Measurements from ENCODE around the gene MPP7. TPM values are rescaled to one million over a fixed set of nuclear protein-coding genes. Genes with fewer than 3 reads are reported as not detected.

The MPP7 gene
- total RNA-seq, 1 donor from 2014 or later = 13.1 TPM

DNA sequence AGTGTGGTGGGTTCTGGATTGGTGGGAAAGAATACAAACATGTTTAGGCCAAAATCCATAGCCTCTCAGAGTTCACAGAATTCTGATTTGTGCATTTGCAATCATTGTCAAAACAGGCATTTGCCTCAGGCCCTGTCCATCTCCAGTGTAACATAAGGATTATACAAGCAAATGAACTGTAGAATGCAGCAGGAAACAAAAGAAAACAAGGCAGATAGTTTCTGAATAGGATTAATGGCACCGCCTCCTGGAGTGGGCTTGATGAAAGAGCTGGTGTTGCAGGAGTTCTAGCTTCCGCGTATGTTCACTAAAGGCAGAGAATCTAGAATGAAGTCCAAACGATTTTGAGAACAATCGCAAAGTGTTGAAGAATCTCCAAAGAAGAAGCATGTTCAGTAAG, 11.3 kb upstream of the MPP7 start:
- DNase-seq (ENCODE audit: missing footprints) (no peak), ATAC-seq (no peak)
- intact Hi-C loops (cut with DNase I) = no loop called here

DNA sequence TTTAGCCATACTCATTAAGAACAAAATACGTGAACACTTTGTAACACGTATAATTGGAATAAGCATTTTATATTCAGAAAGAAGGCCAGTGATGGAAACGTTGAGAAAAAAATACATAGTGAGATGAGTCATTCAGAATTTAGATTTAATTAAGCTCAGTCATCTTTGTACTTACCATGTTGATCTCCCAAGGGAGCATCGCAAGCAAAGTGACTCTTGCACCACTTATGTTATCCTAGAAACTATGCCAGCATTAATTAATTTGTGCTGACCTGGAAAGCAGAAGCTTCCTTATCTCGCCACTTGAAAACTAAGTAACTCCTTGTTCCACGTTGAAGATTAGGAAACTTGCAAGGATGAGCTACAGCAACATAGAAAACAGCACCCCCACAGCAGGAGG, 9.7 kb upstream of the MPP7 start:
- ATAC-seq (no peak), DNase-seq (ENCODE audit: missing footprints) (no peak)
- intact Hi-C loops (cut with DNase I) = no loop called here

DNA sequence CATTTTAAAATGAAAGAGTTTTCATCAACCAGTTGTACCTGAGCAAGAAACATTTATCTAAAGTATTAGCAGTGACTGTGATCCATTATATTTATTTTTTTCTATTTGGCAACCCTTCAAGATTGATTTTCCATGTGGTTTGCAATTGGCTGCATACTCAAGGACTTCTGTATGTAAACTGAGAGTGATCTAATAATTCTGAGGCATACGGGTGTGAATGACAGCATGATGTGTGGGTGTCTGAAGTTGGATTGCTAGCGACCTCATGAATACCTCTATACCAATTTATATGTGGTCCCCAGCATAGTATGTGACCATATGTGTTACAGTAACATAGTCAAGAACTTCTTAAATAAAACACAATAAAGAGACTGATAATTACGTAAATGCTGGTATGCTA, 8.2 kb upstream of the MPP7 start:
- no peak for ATAC-seq
- DNase-seq (ENCODE audit: missing footprints) = no peak
- intact Hi-C loops (cut with DNase I) = no loop called here

DNA sequence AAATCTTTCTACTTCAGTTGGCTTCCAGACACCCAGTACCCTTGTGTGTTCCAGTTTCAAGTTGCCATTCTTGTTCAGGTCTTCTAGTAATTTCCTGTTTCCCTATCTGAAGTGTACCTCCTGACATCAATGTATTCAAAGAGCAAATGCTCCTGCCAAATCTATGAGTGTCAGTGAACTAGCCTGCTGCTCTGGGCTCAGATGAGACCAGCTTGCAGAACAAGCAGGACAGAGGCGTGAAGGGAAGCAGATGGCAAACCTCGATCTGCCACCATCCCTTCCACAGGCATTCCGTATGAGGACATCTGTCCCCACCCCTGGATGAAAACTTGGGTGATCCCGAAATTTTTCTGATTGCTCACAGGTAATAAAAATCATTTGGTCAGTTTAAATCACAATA, 4.4 kb upstream of the MPP7 start:
- no peak for DNase-seq (ENCODE audit: missing footprints)
- ATAC-seq = no peak
- intact Hi-C loops (cut with DNase I) = loop anchor here (1.0 kb wide), 1 partner anchor 19 kb away; no protein-coding TSS in a partner anchor

DNA sequence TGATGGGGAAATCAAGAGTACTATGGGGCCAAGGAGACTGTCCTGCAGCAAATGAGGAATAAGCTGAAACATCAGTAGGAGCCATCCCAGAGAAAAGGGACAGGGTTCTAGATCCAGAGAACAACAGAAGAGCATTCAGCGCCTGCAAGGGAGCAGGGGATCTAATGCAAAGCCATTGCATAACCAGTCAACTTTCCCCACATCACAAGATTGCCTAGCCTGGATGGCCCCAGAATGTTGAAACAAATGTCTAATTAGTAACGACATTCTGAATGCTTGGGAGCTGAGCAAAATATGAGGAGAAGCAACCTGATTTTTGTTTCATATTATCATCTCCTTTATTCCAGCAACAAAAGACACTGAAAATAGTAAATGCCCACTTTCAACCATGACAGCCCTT, 2.7 kb upstream of the MPP7 start:
- ATAC-seq (no peak), DNase-seq (ENCODE audit: missing footprints) (no peak)
- intact Hi-C loops (cut with DNase I) = no loop called here

DNA sequence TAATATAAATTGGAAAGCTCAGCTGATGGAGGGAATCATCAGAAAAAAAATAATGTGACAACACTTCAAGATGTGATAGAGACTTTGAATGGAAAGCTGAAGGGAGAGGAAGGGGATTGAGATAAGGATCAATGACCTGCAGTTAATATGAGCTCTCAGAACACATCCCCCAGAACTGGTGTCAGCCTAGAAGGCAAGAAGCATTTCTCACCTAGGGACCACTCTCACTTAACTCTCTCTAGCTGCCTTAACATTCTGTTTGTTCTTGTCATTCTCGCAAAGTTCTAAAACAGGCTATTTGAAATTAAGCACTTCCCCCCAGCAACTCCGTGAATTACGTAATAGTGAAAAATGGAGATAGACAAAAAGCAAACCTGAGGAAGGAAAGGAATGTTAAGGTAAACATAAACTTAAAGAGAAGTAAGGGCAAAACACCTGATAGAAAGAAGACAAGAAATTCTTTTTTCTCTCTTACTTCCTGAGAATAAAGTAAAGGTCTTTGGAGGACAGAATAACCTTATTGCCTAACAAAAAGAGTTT, 1.2 kb upstream of the MPP7 start:
- ATAC-seq (no peak), DNase-seq (ENCODE audit: missing footprints) (no peak)
- intact Hi-C loops (cut with DNase I) = loop anchor here (5.0 kb wide), 1 partner anchor 52 kb away; no protein-coding TSS in a partner anchor

DNA sequence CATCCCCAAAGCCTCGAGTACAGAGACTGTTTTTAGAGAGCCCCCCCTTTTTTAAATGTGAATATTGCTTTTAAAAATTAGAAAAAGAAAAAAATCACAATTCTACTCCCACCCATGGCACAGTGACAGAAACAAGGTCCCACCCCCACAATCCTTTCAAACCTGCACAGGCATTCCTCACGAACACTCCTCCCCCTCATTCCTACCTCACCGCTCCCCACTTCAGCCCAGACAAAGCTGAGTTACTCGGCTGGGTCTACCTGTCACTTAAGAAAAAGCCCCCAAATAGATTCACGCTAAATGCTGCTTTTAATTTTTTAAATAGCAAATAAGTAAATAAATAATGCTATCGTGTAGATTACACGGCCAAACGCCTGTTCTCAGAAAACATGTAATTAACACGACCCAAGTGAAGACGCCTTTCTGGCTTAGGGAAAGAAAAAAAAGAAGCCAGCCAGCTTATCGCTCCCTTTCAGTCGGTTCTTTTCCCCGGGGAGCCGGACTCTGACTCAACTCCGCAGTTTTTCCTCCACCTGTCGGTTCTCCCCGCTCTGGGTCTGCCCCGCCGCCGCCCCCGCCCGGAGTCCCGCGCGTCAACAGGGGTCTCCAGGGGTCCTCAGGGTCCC, 739 bp downstream of the MPP7 start:
- intact Hi-C loops (cut with DNase I) = loop anchor here (5.0 kb wide), 1 partner anchor 50 kb away; no protein-coding TSS in a partner anchor
- no peak for DNase-seq (ENCODE audit: missing footprints)
- ATAC-seq = no peak

DNA sequence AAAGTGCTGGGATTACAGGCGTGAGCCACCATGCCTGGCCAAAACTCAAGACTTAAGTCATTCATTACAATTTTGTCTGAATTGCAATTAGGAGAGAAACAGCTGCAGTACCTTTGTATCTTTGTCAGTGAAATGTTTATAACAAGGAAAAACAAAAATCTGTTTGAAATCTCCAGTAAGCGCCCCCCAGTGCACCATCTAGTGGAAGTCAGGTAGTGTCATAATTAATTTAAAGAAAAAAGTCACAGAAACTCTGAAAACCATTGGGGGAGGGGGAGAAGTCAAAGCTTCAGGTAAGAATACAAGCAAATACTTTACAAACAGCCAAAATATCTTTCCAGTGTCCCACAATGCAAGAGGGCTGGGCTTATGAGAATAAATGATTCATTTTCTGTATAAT, 2.8 kb downstream of the MPP7 start:
- no peak for ATAC-seq
- no peak for DNase-seq (ENCODE audit: missing footprints)
- intact Hi-C loops (cut with DNase I) = loop anchor here (5.0 kb wide), 1 partner anchor 48 kb away; no protein-coding TSS in a partner anchor

DNA sequence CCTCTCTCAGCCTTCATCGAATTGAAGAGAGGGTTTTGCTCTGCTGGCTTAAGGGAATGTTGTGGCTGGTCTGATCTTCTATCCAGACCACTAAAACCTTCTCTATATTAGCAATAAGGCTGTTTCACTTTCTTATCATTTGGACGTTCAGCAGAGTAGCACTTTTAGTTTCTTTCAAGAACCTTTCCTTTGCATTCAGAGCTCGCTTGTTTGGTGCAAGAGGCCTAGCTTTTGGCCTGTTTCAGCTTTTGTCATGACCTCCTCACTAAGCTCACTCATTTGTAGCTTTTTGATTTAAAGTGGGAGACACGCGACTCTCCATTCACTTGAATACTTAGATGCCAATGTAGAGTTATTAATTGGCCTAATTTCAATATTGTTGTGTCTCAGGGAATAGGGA, 3.9 kb downstream of the MPP7 start:
- no peak for ATAC-seq
- intact Hi-C loops (cut with DNase I) = no loop called here

DNA sequence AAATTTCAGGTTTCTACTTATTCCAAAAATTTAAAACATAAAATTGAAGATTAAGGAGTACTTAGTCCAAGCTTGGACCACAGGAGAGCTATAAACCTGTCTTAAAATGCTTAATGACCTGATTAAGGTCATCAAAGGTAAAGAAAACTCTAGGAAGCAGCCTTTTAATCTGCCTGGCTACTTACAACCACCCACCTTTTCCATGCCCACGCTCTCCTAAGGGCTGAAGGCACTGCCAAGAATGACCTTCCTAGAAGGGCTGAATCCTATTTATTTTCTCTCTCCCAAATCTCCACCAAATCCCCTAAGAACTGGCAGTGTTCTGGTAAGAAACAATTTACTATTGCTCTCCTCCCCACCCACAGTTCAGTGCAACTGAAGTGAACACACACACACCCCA, 6.8 kb downstream of the MPP7 start:
- no peak for ATAC-seq
- intact Hi-C loops (cut with DNase I) = no loop called here
- no peak for DNase-seq (ENCODE audit: missing footprints)

More for the DNA sequence above, 3.9 kb downstream of the MPP7 start:
- no peak for DNase-seq (ENCODE audit: missing footprints)

DNA sequence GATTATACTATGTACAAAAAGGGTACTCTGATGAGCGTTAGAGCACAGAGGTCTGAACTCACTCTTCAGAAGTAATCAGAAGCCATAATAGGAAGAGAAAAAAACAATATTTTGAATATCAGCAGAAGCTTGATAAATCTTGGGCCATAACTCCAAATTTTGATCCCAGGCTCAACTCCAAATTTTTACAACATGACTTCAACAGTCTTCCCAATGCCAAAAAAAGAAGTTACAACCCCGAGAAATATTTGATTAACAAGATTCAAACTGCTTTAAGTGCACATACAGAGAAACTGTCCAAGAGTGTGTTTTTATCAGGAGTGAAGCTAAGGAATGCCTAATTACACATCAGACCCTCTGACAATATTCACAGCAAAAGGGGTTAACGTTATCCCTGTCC, 7.5 kb downstream of the MPP7 start:
- intact Hi-C loops (cut with DNase I) = no loop called here
- no peak for ATAC-seq
- no peak for DNase-seq (ENCODE audit: missing footprints)

DNA sequence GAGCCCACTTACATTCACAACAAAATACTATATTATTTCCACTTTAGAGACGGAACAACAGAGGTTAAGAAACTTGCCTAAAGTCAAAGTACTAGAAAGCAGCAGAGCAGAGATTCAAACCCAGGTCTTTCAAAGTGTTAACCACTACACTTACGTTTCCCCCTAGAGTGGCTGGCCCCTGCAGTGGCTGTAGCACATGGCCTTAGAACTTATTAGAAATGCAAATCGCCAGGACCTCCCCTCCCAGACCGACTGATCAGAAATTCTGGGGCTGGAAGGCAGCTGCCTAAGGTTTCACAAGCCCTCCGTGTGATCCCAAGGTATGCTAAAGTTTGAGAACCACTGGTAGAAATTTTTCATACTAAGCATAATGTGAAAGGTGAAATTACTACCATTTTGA, 8.1 kb downstream of the MPP7 start:
- intact Hi-C loops (cut with DNase I) = no loop called here
- DNase-seq (ENCODE audit: missing footprints) (no peak), ATAC-seq (no peak)

DNA sequence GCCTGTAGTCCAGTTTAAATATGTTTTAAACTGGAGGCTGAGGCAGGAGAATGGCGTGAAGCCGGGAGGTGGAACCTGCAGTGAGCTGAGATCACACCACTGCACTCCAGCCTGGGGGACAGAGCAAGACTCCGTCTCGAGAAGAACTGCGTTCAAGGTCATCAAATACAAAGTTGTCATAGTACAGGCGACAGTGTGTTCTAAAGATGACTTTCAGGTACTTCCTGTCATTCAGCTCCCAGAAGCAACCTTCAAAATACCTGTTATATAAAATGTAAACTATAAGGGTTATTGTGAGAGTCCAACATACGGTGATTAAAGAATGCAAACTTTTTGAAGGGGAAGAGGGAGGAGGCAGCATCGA, 8.7 kb downstream of the MPP7 start:
- intact Hi-C loops (cut with DNase I) = no loop called here
- no peak for ATAC-seq
- no peak for DNase-seq (ENCODE audit: missing footprints)

DNA sequence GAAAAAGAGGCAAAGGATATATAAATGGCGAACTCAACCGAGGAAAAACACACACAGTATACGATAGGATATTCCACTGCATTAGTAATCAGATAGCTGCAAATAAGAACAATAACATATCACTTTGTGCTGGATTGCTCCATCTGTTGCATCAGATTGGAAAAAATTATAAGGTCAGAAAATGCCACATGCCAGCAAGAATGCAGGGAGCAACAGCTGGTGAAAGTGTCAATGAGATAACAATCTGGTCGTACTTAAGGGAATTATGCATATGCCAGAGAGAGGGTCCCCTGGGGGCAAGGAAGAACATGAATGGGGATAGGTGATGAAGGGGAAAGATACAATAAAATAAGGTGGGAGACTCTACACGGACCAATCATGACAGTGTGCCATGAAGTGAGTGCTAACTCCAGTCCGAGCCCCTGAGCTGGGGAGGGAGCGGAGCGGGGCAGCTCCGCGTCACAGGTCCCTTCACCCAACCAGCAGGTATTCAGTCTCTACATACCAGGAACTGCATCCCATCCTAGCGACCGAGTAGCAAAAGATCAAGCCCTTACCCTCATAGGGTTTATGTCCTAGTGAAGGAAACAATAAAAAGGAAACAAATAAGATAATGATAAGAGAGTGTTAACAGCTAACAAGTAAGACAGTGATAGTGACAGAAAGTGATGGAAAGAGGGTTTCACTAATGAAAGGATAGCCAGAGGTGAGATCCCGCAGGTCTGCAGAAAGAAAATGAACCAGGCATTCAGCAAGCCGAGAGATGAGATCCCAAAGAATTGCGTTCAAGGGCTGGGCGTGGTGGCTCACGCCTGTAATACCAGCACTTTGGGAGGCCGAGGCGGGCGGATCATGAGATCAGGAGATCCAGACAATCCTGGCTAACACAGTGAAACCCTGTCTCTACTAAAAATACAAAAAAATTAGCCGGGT, 9.4 kb downstream of the MPP7 start:
- ATAC-seq (no peak), DNase-seq (ENCODE audit: missing footprints) (no peak)
- intact Hi-C loops (cut with DNase I) = no loop called here

DNA sequence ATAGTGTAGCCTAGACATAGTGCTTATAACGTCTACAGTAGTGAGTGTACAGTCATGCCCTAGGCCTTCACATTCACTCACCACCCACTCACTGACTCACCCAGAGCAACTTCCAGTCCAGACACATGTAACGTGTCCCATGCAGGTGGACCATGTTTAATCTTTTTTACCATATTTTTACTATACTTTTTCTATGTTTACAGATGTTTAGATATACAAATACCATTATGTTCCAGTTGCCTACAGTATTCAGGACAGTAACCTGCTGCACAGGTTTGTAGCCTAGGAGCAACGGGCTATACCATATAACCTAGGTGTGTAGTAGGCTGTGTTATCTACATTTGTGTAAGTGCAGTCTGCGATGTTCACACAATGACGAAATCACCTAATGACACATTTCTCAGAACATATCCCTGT, 11.0 kb downstream of the MPP7 start:
- intact Hi-C loops (cut with DNase I) = no loop called here
- no peak for ATAC-seq
- DNase-seq (ENCODE audit: missing footprints) = no peak

DNA sequence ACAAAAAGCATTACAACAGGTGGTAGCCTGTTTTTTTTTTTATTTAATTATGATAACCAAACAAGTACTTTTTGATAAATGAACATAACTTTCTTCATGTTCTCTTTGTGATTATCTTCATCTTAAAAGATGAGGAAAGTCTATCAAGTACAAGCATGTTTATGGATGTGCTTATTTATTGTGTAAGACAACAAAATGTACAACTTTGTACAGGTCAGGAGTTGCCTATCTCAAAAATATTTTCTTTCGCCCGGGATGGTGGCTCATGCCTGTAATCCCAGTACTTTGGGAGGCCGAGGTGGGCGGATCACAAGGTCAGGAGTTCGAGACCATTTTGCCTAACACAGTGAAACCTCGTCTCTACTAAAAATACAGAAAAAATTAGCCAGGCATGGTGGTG, 17.0 kb downstream of the MPP7 start:
- intact Hi-C loops (cut with DNase I) = no loop called here
- ATAC-seq (no peak), DNase-seq (ENCODE audit: missing footprints) (no peak)

DNA sequence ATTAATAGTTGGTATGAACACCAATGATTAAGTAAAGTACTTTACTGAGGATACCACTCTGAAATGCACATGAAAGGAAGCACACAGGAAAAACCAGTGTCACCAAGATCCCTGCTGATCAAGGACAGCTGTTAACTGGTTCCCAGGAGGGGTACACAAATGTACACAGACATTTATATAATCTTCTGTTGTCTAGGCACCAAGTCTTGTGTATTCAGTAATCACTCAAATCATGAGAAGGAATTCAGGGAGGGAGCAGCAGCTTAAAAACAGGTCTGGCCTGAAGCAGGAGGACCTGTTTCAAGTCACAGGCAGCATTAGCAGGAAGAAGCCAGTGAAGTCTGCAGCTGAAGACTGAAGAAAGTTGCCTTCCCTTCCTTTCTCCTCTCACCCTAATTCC, 18.7 kb downstream of the MPP7 start:
- no peak for DNase-seq (ENCODE audit: missing footprints)
- intact Hi-C loops (cut with DNase I) = no loop called here
- ATAC-seq = no peak

DNA sequence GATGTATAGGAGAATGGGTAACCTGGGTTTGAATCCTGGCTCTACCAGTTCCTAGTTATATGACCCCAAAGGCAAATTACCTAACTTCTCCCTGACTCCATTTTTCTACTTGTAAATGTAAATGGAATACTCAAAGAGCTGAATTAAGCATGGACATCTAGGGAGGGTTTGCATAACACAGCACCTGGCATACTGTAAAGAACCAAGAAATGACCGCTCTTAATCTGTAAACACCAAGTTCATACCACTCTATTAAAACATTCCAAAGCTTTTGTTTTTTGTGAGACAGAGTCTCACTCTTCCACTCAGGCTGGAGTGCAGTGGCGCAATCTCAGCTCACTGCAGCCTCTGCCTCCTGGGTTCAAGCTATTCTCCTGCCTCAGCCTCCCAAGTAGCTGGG, 19.6 kb downstream of the MPP7 start:
- ATAC-seq (no peak), DNase-seq (ENCODE audit: missing footprints) (no peak)
- intact Hi-C loops (cut with DNase I) = no loop called here

DNA sequence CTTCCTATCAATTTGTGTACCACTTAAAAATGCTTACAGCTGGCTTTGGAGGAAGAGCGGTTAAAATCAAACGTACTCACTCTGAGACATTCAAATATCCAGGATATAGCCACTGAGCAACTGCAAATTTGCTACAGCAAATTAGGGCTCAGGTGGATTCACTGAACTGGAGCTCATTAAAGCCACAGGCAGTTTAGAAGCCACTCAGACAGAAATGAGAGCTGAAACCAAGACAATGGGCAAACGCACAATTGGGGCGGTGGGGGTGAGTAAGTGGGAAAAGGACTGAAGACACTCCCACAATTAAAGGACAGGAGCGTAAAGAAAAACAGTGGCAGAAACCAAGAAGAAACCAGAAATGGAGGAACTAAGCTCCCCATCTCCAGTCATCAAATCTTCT, 20.5 kb downstream of the MPP7 start:
- intact Hi-C loops (cut with DNase I) = no loop called here
- no peak for DNase-seq (ENCODE audit: missing footprints)
- ATAC-seq = no peak

DNA sequence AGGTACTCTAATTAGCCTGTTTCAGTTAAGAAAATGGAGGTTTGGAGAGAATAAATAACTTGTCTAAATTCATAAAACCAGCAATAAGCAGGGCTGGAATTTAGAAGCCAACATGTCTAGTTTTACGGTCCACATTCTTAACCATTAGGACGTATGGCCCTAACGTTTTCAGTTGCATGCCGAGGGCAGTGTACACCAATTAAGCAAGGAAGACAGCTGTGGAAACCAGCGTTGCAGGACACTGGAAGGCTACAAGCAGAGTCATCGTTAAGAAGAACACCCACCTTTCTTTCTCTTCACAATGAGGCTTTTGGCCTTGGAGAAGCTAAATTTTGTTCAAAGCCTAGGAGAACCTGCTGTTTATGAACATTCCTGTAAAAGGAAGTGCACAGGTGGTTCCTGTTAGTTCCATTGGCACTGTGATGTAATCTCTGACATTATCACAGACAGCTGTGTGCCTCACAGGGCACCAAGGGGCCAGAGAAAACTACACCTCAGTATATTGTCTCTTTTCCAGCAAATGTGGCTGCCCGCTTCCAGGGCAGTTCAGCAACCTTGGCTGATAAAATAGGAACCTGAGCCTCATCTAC, 21.0 kb downstream of the MPP7 start:
- ATAC-seq (no peak), DNase-seq (ENCODE audit: missing footprints) (no peak)
- intact Hi-C loops (cut with DNase I) = no loop called here

Measured in Right ventricle myocardium inferior (tissue), 1 donor.